IMR-90 (cell line): ENCODE measurements around the gene EP300. TPM values are rescaled to one million over a fixed set of nuclear protein-coding genes. Genes with fewer than 3 reads are reported as not detected.

ENCODE experiments used
- ATAC-seq: fragments of 200-7000 bp; cut with Tn5 transposase; 2 replicates; pipeline ENCODE4 v1.9.1; 2020; ENCODE audit warnings: low read depth, mild to moderate bottlenecking, moderate library complexity
- BruUV-seq: library from RNA; stranded (reverse); fragments of 400-500 nt; replicated peaks from 2 replicates; lab custom pipeline; 2021; lab: Mats Ljungman, UMichigan
- CTCF ChIA-PET: fragments of 300-600 bp; formaldehyde crosslinking; extraction: SDS; loops from one replicate; lab custom pipeline; 2021; ENCODE audit warnings: antibody characterized with exemption; lab: Yijun Ruan, JAX
- POLR2A ChIA-PET: fragments of 300-600 bp; sonication (Branson Sonifier 250); formaldehyde crosslinking; loops from one replicate; lab custom pipeline; 2022; ENCODE audit warnings: antibody characterized with exemption; ENCODE audit not compliant: unreplicated experiment; lab: Charles Lee
- DNase-seq: peaks from one replicate; pipeline ENCODE4 v3.0.0; 2013
- H2AFZ ChIP-seq: replicated peaks from 2 replicates; pipeline ENCODE3; 2013; ENCODE audit warnings: low read length, mild to moderate bottlenecking; ENCODE audit not compliant: poor library complexity
- H2AK5ac ChIP-seq: 2 replicates; pipeline ENCODE4 v1.6.1; 2013; ENCODE audit warnings: low read depth, low read length, inconsistent platforms
- H2AK9ac ChIP-seq: replicated peaks from 2 replicates; pipeline ENCODE3; 2013; ENCODE audit warnings: mild to moderate bottlenecking, low read depth, low read length, moderate library complexity; ENCODE audit not compliant: poor library complexity
- H2BK120ac ChIP-seq: 2 replicates; pipeline ENCODE4 v1.6.1; 2013; ENCODE audit warnings: low read depth, low read length, inconsistent platforms
- H2BK15ac ChIP-seq: 3 replicates; pipeline ENCODE4 v1.6.1; 2013; ENCODE audit warnings: low read depth, low read length, inconsistent platforms
- H2BK20ac ChIP-seq: 2 replicates; pipeline ENCODE4 v1.6.1; 2013; ENCODE audit warnings: low read depth, mild to moderate bottlenecking, inconsistent platforms, low read length, moderate library complexity
- H2BK5ac ChIP-seq: 2 replicates; pipeline ENCODE4 v1.6.1; 2013; ENCODE audit warnings: mild to moderate bottlenecking, low read depth, low read length, inconsistent platforms; ENCODE audit not compliant: poor library complexity, severe bottlenecking
- H3K14ac ChIP-seq: replicated peaks from 2 replicates; pipeline ENCODE4 v1.6.1; 2013; ENCODE audit warnings: low read depth, low read length, inconsistent platforms
- H3K18ac ChIP-seq: 2 replicates; pipeline ENCODE4 v1.6.1; 2013; ENCODE audit warnings: low read depth, low read length, control low read depth
- H3K23ac ChIP-seq: 2 replicates; pipeline ENCODE4 v1.6.1; 2013; ENCODE audit warnings: low read depth, low read length, inconsistent platforms
- H3K27ac ChIP-seq: 2 replicates; pipeline ENCODE4 v1.5.1; 2013; ENCODE audit warnings: mild to moderate bottlenecking, control low read depth, low read length; ENCODE audit not compliant: insufficient read depth
- H3K27me3 ChIP-seq: 2 replicates; pipeline ENCODE4 v1.6.1; 2013; ENCODE audit warnings: low read length; ENCODE audit not compliant: control insufficient read depth, insufficient read depth
- H3K36me3 ChIP-seq: 2 replicates; pipeline ENCODE4 v1.6.1; 2013; ENCODE audit warnings: low read length, mixed read lengths; ENCODE audit not compliant: control insufficient read depth, insufficient read depth
- H3K4ac ChIP-seq: 2 replicates; pipeline ENCODE4 v1.6.1; 2013; ENCODE audit warnings: low read depth, low read length, inconsistent platforms
- H3K4me1 ChIP-seq: 2 replicates; pipeline ENCODE4 v1.6.1; 2013; ENCODE audit warnings: low read length, mixed read lengths; ENCODE audit not compliant: control insufficient read depth, insufficient read depth
- H3K4me2 ChIP-seq: 2 replicates; pipeline ENCODE4 v1.6.1; 2013; ENCODE audit warnings: low read depth, mild to moderate bottlenecking, control low read depth, low read length, moderate library complexity
- H3K4me3 ChIP-seq: 2 replicates; pipeline ENCODE4 v1.5.1; 2013; ENCODE audit warnings: low read depth, mild to moderate bottlenecking, control low read depth, low read length, moderate library complexity; ENCODE audit not compliant: insufficient read depth
- H3K56ac ChIP-seq: 2 replicates; pipeline ENCODE4 v1.6.1; 2013; ENCODE audit warnings: low read length, inconsistent platforms; ENCODE audit not compliant: insufficient read depth; ENCODE audit errors: extremely low read depth
- H3K79me1 ChIP-seq, 2 experiments: 2 replicates each; pipeline ENCODE4 v1.6.1; 2013; ENCODE audit warnings: low read length in 2 of 2, inconsistent platforms in 1 of 2, low read depth in 1 of 2
- H3K9ac ChIP-seq: 2 replicates; pipeline ENCODE4 v1.6.1; 2013; ENCODE audit warnings: low read depth, low read length, control low read depth
- H3K9me1 ChIP-seq: 2 replicates; pipeline ENCODE4 v1.6.1; 2013; ENCODE audit warnings: low read length, inconsistent platforms; ENCODE audit not compliant: insufficient read depth
- H3K9me3 ChIP-seq: 2 replicates; pipeline ENCODE4 v1.6.1; 2013; ENCODE audit warnings: low read length; ENCODE audit not compliant: control insufficient read depth, insufficient read depth
- H4K20me1 ChIP-seq: 2 replicates; pipeline ENCODE4 v1.6.1; 2013; ENCODE audit warnings: low read length, inconsistent platforms; ENCODE audit not compliant: insufficient read depth
- H4K5ac ChIP-seq: 2 replicates; pipeline ENCODE4 v1.6.1; 2013; ENCODE audit warnings: mild to moderate bottlenecking, low read depth, low read length, control low read depth
- H4K8ac ChIP-seq, 2 experiments: 2 replicates each; pipeline ENCODE4 v1.6.1; 2013; ENCODE audit warnings: low read depth in 2 of 2, low read length in 2 of 2, control low read depth in 1 of 2, inconsistent platforms in 1 of 2
- H4K91ac ChIP-seq: 2 replicates; pipeline ENCODE4 v1.6.1; 2013; ENCODE audit warnings: low read depth, low read length, inconsistent platforms; ENCODE audit not compliant: insufficient read depth
- BHLHE40 ChIP-seq: fragments of 150-350 bp; IDR thresholded peaks from 2 replicates; pipeline ENCODE4 v1.6.1; 2016; ENCODE audit warnings: mild to moderate bottlenecking, low read depth, low read length
- CHD1 ChIP-seq: IDR thresholded peaks from 2 replicates; pipeline ENCODE4 v1.6.1; 2012; ENCODE audit warnings: low read depth, low read length, improper control_type of control experiment
- CTCF ChIP-seq: conservative IDR thresholded peaks from 2 replicates; pipeline ENCODE4 v1.5.1; 2012; ENCODE audit warnings: mild to moderate bottlenecking, low read depth, low read length, improper control_type of control experiment
- FOS ChIP-seq: fragments of 150-350 bp; IDR thresholded peaks from 2 replicates; pipeline ENCODE4 v1.6.1; 2016; ENCODE audit warnings: low read depth, low read length
- MAFK ChIP-seq: IDR thresholded peaks from 2 replicates; pipeline ENCODE4 v1.6.1; 2012; ENCODE audit warnings: low read depth, low read length, improper control_type of control experiment
- MXI1 ChIP-seq: IDR thresholded peaks from 2 replicates; pipeline ENCODE4 v1.6.1; 2012; ENCODE audit warnings: low read depth, mild to moderate bottlenecking, low read length, moderate library complexity, borderline replicate concordance
- RAD21 ChIP-seq: IDR thresholded peaks from 2 replicates; pipeline ENCODE4 v1.6.1; 2012; ENCODE audit warnings: low read length, improper control_type of control experiment
- RCOR1 ChIP-seq: IDR thresholded peaks from 2 replicates; pipeline ENCODE4 v1.6.1; 2012; ENCODE audit warnings: mild to moderate bottlenecking, low read length, improper control_type of control experiment; ENCODE audit not compliant: insufficient replicate concordance
- RFX5 ChIP-seq: IDR thresholded peaks from 2 replicates; pipeline ENCODE4 v1.8.0; 2012; ENCODE audit warnings: low read depth, mild to moderate bottlenecking, low read length, moderate library complexity
- SMC3 ChIP-seq: fragments of 150-350 bp; IDR thresholded peaks from 2 replicates; pipeline ENCODE4 v1.6.1; 2016; ENCODE audit warnings: low read depth, mild to moderate bottlenecking, antibody characterized with exemption, low read length, moderate library complexity
- WGBS, 2 experiments: methylation state at CpG; one replicate each; pipeline versions ENCODE4 v1.1.5 to v1.1.7; 2013; ENCODE audit warnings: missing lambda C conversion rate in 2 of 2; ENCODE audit not compliant: insufficient read length in 1 of 2; ENCODE audit errors: extremely low coverage in 2 of 2; 5-methylcytosine and 5-hydroxymethylcytosine counted together
- dilution Hi-C: fragments of 300-500 bp; cut with HindIII; formaldehyde crosslinking; loops from one replicate; pipeline ENCODE4 v1.14.3; 2018; ENCODE audit warnings: low sequenced_read_pairs; ENCODE audit not compliant: unreplicated experiment
- in situ Hi-C: fragments of 300-500 bp; cut with MboI; formaldehyde crosslinking; loops from 3 replicates; pipeline ENCODE4 v1.14.3; 2019; ENCODE audit warnings: low sequenced_read_pairs, inconsistent platforms, mixed read lengths
- intact Hi-C: fragments of 100-400 bp; cut with micrococcal nuclease; formaldehyde crosslinking; loops from 2 replicates; pipeline ENCODE4 v1.10.0; 2022
- polyA plus RNA-seq, 3 experiments: library from polyadenylated mRNA; depleted of rRNA; stranded (reverse); fragments of >200 nt; gene quantifications; 2 replicates each; pipeline ENCODE4 v1.2.3, GENCODE V29; 2012; ENCODE audit warnings: low replicate concordance in 1 of 3
- total RNA-seq: library from RNA; depleted of rRNA; stranded (reverse); fragments of >200 nt; gene quantifications from 2 replicates; pipeline ENCODE4 v1.2.3, GENCODE V29; 2012
- TF ChIP-seq, protein P1 (sequence below): fragments of 150-350 bp; IDR thresholded peaks from 2 replicates; pipeline ENCODE4 v1.6.1; 2017; ENCODE audit warnings: mild to moderate bottlenecking, antibody characterized with exemption, low read length, low read depth

The EP300 gene
- total and polyA plus RNA-seq, 2 of the 4 experiments (the other 2 are of a cell fraction), result 23.3 to 27.4 TPM

DNA sequence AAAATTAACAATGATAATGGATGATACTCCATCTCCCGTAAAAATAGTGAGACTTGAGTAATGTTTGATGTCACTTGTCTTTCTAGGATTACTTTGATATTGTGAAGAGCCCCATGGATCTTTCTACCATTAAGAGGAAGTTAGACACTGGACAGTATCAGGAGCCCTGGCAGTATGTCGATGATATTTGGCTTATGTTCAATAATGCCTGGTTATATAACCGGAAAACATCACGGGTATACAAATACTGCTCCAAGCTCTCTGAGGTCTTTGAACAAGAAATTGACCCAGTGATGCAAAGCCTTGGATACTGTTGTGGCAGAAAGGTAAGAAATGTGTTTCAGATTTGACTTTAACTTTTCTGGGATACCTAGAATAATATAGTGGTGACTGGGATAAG, 64.7 kb downstream of the EP300 start:
- no TSS peak for BruUV-seq
- Histone ChIP-seq H3K79me1 (peaks cover 21 to 29% of the 10 kb centered on the region in 2 experiments), H3K4me2 (no peak overlapping the region), H2BK15ac (no peak overlapping the region), H3K9me1 (peaks cover 3% of the 10 kb centered on the region; the same call in 1 of the 2 replicates), H3K36me3 (peaks cover 68% of the 10 kb centered on the region), H4K91ac (no peak overlapping the region), H4K5ac (no peak overlapping the region), H3K4ac (no peak overlapping the region), H2AK5ac (no peak overlapping the region), H4K20me1 (0 out of 2 replicates have a peak, but pooled peaks cover 4% of the 10 kb centered on the region), H3K9me3 (no peaks in the 10 kb centered on the region), H3K9ac (no peak overlapping the region), H3K56ac (no peak overlapping the region), H3K4me1 (no peaks in the 10 kb centered on the region), H2AK9ac (no peak overlapping the region), H3K27me3 (no peaks in the 10 kb centered on the region), H3K23ac (no peak overlapping the region), H3K14ac (no peak overlapping the region), H4K8ac (no peak overlapping the region), H2BK20ac (no peak overlapping the region), H3K27ac (no peak overlapping the region), H2BK120ac (no peak overlapping the region), H3K18ac (no peak overlapping the region), H2BK5ac (no peak overlapping the region), H2AFZ (no peak overlapping the region), H3K4me3 (no peak overlapping the region)
- dilution Hi-C loops, result no loop called here
- TF ChIP-seq CTCF, result no peak
- TF ChIP-seq RAD21, result no peak
- TF ChIP-seq FOS, result no peak
- no peak for TF ChIP-seq RFX5
- TF ChIP-seq SMC3, result no peak
- no peak for TF ChIP-seq MAFK
- no peak for TF ChIP-seq RCOR1
- no peak for TF ChIP-seq CHD1
- no peak for TF ChIP-seq MXI1
- no peak for TF ChIP-seq BHLHE40
- TF ChIP-seq, protein P1, sequence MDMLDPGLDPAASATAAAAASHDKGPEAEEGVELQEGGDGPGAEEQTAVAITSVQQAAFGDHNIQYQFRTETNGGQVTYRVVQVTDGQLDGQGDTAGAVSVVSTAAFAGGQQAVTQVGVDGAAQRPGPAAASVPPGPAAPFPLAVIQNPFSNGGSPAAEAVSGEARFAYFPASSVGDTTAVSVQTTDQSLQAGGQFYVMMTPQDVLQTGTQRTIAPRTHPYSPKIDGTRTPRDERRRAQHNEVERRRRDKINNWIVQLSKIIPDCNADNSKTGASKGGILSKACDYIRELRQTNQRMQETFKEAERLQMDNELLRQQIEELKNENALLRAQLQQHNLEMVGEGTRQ, result no peak
- ChIA-PET POLR2A (no interaction called here), CTCF (no interaction called here)
- intact Hi-C loops, result loop anchor here (10.0 kb wide), 1 partner anchor 332 kb away; no protein-coding TSS in a partner anchor
- DNase-seq (no peak), ATAC-seq (no peak)
- WGBS, 2 experiments, result 90% methylated on average over 3 of the region's 4 CpGs; no CpG with 5 or more reads in 1 of the 2 experiments
- in situ Hi-C loops, result loop anchor here (10.0 kb wide), 1 partner anchor 322 kb away; no protein-coding TSS in a partner anchor
